HUDEP-2 (cell line): ENCODE results near the gene GOLGA3.
"Not testable (repeated sequence)": the region's sequence is repeated elsewhere in the genome, so short reads cannot be mapped to it uniquely, and the experiment has no call there.

Experiments used
- DNase-seq, 76 experiments: peaks; one replicate each; lab custom pipeline; 2025; ENCODE audit not compliant: unreplicated experiment in 76 of 76; lab: John Stamatoyannopoulos, UW

Gene GOLGA3

GRCh38 chr12:132759359-132759758 lies 69.3 kb downstream of the GOLGA3 start:
- DNase-seq = no peak

DNA sequence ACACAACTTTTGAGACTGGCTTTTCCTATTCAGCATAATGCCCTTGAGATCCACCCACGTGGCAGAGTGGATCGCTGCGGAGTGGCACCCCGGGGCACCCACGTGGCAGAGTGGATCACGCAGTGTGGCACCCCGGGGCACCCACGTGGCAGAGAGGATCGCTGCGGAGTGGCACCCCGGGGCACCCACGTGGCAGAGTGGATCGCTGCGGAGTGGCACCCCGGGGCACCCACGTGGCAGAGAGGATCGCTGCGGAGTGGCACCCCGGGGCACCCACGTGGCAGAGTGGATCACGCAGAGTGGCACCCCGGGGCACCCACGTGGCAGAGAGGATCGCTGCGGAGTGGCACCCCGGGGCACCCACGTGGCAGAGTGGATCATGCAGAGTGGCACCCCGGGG lies 69.8 kb downstream of the GOLGA3 start:
- DNase-seq = not testable (repeated sequence)

- DNase-seq = peak in 1 of 76 experiments; percentile 18
Measured at GRCh38 chr12:132754160-132754932, 74.3 kb downstream of the GOLGA3 start.

DNA sequence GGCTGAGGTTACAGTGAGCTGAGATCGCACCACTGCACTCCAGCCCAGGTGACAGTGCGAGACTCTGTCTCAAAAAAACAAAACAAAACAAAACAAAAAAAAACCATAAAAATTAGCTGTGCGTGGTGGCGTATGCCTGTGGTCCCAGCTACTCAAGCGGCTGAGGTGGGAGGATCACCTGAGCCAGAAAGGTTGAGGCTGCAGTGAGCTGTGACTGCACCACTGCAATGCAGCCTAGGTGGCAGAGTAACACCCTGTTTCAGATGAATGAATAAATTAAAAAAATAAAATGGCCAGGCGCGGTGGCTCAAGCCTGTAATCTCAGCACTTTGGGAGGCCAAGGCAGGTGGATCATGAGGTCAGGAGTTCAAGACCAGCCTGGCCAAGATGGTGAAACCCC lies 75.0 kb downstream of the GOLGA3 start:
- not testable (repeated sequence) for DNase-seq

GRCh38 chr12:132748319-132748718 lies 80.3 kb downstream of the GOLGA3 start:
- no peak for DNase-seq

DNA sequence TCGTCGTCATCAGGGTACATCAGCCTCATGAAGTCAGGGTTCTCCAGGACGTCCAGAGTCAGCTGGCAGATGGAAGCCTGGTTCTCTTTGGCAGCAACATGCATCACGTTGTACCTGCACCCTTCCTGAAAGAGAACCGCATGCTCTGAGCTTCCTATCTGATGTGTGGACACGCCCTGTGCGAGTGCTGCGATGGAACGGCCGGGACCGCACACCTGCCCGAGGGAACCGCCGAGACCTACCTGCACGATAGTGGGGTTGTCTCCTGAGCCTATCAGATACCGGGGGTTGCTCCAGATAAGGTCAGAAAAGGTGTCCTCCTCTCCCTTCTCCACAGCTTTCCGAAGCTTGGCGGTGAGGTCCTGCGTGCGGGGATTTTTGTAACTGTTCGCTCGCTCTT lies 80.8 kb downstream of the GOLGA3 start:
- no peak for DNase-seq

DNA sequence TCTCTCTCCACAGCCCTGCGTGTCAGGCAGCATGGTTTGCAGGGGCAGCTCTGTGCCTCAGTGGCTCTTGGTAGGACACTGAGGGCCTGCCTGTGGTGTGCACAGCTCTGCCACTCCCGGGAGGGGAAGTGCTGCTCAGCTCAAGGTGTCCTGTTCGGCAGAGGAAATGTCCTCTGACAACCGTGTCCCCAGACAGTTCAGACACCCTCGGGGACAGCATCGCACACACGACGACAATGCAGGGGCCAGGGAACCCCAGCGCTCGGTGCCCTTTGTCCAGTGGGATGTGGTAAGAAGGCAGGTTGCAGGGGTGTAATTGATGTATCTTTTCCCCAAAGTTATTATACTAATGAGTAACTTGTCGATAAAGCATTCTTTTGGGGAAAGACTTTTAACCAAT lies 81.3 kb downstream of the GOLGA3 start:
- no peak for DNase-seq

DNA sequence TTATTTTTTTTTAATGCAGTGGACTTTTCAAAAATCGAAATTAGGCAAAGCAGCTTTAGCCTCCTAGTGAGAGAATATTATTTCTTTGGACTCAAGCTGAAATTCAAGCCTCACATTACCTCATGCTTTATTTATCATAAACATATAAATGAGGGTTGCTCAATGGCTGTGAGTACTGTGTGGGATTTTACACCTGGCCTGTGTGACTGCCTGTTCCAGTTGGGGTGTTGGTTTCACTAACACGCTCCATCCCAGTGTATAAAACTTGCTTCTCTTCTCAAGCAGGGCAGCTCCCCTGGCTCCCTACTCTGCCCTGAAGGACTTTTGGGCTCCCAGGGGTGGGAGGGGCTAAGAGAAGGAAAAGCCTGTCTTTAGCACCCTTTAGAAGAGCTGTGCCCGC lies 82.1 kb downstream of the GOLGA3 start:
- DNase-seq = no peak

GRCh38 chr12:132743831-132744230 lies 84.8 kb downstream of the GOLGA3 start:
- DNase-seq = no peak

GRCh38 chr12:132741620-132742019 lies 87.0 kb downstream of the GOLGA3 start:
- no peak for DNase-seq

GRCh38 chr12:132740652-132741051 lies 88.0 kb downstream of the GOLGA3 start:
- DNase-seq = no peak

DNA sequence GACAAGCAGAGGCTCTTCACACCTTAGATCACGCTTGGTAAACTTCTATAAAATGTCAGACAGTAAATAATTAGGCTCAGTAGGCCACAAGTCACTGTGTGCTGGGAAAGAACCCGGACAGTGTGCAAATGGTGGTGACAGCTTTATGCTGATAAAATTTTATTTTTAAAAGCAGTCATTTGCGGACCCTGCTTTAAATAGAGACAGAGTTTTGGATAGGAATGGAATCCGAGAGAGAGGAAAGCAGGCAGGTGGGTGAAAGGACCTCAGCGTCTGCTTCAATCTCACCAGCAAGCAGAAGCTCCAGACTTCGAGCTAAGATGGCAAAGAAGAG lies 88.4 kb downstream of the GOLGA3 start:
- no peak for DNase-seq

DNA sequence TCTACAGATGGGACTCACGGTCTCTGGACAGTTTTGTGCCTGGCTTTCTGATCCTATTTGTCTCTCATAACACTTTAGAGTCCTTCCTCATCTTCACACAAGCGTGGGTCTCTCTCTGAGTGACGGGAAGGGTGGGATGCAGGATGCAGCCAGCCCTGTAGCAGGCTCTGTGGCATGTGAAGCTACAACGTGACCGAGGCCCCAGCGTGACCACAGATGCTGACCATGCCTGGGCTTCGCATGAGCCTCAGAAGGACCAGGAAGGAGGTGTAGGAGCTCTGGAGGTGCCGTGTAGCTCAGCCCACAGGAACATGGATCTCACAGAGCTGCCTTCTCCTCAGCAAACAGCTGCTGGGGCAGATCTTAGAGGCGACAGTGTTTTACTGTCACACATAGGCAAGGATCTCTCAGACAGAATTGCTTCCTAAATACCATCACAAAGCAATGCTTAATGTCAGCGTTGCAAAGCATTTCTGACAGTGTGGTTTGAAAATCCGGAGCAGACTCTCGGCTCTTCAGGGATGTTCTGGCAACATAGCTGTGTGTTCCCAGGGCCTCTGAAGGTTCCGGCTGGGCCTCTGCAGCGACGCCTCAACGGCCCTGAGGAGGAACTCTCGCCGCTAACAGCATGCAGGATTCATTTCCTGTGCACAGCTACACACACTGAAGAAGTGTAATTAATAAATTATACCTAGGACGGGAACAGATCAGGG lies 88.9 kb downstream of the GOLGA3 start:
- DNase-seq = no peak

GRCh38 chr12:132736913-132737312 lies 91.8 kb downstream of the GOLGA3 start:
- no peak for DNase-seq

DNA sequence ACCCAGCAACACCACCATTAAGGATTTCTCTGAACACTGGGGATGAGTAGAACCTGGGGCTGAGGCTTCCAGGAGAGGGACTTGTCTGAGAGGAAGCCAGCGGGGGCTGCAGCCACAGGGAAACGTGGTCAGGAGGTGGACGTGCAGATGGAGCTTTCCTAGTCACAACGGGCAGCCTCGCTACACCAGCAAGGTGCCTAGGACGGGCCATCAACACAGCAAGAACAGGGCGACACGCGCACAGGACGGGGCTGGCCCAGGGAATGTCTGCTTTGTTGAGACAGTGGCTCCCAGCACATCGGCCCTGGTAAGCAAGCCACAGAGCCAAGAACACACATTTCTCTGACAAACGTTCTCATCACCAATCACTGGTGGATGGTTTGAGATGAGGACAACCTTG lies 92.3 kb downstream of the GOLGA3 start:
- no peak for DNase-seq

GRCh38 chr12:132735496-132735895 lies 93.2 kb downstream of the GOLGA3 start:
- DNase-seq = no peak

- DNase-seq = no peak
Measured at GRCh38 chr12:132734206-132734605, 94.5 kb downstream of the GOLGA3 start.

- DNase-seq = no peak
Measured at GRCh38 chr12:132731574-132731973, 97.1 kb downstream of the GOLGA3 start.

GRCh38 chr12:132730353-132730752 lies 98.3 kb downstream of the GOLGA3 start:
- DNase-seq = no peak

DNA sequence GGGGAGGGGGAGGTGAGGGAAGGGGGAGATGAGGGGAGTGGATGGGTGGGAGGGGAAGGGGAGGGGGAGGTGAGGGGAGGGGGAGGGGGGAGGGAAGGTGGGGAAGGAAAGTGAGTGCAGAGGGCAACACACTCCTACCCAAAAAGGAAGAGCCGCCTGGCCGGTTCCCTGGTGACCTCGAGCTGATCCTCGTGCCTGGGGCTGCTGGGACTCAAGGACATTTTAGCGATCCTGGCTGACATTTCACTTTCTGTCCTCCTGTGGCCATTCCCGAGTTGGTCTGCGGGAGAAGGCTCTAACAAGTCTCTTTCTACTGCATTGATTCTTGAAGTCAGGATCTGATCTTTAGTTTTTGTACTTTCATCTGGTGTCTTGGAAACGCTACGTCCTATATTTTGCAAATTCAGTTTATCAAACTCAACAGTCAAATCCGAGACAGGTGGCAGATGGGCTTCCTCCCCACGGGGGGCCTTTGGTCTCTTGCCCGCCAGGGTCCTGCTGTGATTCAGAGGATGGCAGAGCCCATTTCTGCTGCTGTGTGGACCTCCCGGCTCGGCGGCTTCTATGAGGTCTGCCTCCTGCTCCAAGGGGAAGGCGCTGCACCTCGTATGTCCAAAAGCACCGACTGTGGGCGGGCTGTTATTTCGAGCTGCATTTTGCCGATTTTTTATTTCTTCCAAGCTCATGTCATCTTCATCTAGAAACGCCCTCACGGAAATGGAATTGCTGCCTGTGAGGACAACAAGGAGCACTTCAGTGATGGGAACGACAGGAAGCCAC lies 98.9 kb downstream of the GOLGA3 start:
- DNase-seq = no peak

GRCh38 chr12:132728502-132728901 lies 100.2 kb downstream of the GOLGA3 start:
- DNase-seq = no peak
